KOPT-K1 (cell line): Measurements from ENCODE around the gene DOCK1.
"Not testable (repeated sequence)": the region's sequence is repeated elsewhere in the genome, so short reads cannot be mapped to it uniquely, and the experiment has no call there.

Experiments used
- H3K27ac ChIP-seq: fragments of 200-600 bp; sonication (generic); 2 replicates; pipeline ENCODE4 v1.5.1; 2016; ENCODE audit warnings: antibody characterized with exemption, mild to moderate bottlenecking, low read depth, low read length; ENCODE audit not compliant: poor library complexity, severe bottlenecking
- H3K36me3 ChIP-seq: fragments of 200-600 bp; sonication (generic); 2 replicates; pipeline ENCODE4 v1.5.1; 2017; ENCODE audit warnings: antibody characterized with exemption, mild to moderate bottlenecking, low read length, moderate library complexity; ENCODE audit not compliant: insufficient read depth
- H3K9me3 ChIP-seq: fragments of 200-600 bp; sonication (generic); 2 replicates; pipeline ENCODE4 v1.5.1; 2017; ENCODE audit warnings: antibody characterized with exemption, low read length, mild to moderate bottlenecking; ENCODE audit not compliant: insufficient read depth, poor library complexity, severe bottlenecking

The DOCK1 gene

DNA sequence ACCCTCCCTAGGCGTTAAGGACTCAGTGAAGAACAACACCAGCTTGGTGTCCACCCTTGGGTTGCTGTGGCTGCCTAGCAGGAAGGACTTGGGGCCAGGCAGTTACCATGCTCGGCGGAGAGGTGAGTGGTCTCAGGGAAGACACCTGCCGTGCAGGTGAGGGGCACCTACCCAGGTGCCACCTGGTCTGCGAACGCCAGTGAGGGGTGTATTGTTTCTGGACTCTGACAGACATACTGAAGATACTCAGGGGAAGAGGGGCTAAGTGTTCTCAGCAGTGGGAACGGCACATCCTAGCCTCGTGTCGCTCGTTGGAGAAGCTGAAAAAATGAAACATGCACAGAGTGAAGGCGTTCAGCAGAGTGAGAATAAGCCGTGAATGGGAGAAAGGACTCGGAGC, 22.6 kb downstream of the DOCK1 start:
- no peaks in the 10 kb centered on the region for H3K9me3 ChIP-seq
- no peak overlapping the region for H3K27ac ChIP-seq
- H3K36me3 ChIP-seq = no peaks in the 10 kb centered on the region

DNA sequence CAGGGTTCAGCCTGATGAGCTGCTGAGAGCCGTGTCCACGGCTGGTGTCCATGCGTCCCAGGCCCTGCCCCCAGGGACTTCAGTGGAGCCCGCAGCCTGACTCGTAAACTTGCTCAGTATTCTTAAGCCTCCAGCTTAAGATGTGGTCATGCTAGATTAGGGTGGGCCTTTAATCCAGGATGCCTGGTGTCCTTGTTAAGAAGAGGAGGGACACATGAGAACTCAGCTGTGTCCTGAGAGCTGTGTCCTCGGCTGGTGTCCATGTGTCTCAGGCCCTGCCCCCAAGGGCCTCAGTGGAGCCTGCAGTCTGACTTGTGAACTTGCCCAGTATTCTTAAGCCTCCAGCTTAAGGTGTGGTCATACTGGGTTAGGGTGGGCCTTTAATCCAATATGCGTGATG, 23.0 kb downstream of the DOCK1 start:
- Histone ChIP-seq H3K9me3 (no peaks in the 10 kb centered on the region), H3K27ac (no peak overlapping the region), H3K36me3 (no peaks in the 10 kb centered on the region)

- H3K27ac ChIP-seq = no peak overlapping the region
- no peaks in the 10 kb centered on the region for H3K9me3 ChIP-seq
- no peaks in the 10 kb centered on the region for H3K36me3 ChIP-seq
These were observed 24.2 kb downstream of the DOCK1 start for GRCh38 chr10:126929391-126929790.

- Histone ChIP-seq H3K9me3 (no peaks in the 10 kb centered on the region), H3K27ac (no peak overlapping the region), H3K36me3 (no peaks in the 10 kb centered on the region)
These were observed 25.1 kb downstream of the DOCK1 start for GRCh38 chr10:126930131-126930882.

- no peaks in the 10 kb centered on the region for H3K36me3 ChIP-seq
- no peak overlapping the region for H3K27ac ChIP-seq
- no peaks in the 10 kb centered on the region for H3K9me3 ChIP-seq
These were observed 25.8 kb downstream of the DOCK1 start for GRCh38 chr10:126930883-126931503.

DNA sequence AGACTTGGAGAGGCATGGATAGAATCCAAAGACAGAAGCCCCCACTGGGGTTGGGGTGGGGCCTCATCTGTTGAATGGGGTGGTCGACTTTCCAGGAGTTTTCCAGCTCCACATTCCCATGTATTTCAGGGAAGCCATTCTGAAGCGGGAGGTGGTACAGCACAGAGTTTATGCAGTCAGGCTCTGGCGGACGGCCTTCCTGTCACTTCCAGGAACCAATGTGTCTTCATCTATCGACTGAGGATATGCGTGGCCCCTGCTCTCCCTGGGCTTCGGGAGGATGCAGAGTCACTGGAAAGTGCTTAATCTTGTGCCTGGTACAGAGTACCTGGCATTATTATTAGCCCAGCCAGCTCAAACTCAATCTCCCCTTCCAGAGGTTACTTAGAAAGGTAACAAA, 26.3 kb downstream of the DOCK1 start:
- Histone ChIP-seq H3K36me3 (no peaks in the 10 kb centered on the region), H3K9me3 (no peaks in the 10 kb centered on the region), H3K27ac (no peak overlapping the region)

- no peak overlapping the region for H3K27ac ChIP-seq
- no peaks in the 10 kb centered on the region for H3K9me3 ChIP-seq
- H3K36me3 ChIP-seq = no peaks in the 10 kb centered on the region
These were observed 27.3 kb downstream of the DOCK1 start for GRCh38 chr10:126932516-126932915.

DNA sequence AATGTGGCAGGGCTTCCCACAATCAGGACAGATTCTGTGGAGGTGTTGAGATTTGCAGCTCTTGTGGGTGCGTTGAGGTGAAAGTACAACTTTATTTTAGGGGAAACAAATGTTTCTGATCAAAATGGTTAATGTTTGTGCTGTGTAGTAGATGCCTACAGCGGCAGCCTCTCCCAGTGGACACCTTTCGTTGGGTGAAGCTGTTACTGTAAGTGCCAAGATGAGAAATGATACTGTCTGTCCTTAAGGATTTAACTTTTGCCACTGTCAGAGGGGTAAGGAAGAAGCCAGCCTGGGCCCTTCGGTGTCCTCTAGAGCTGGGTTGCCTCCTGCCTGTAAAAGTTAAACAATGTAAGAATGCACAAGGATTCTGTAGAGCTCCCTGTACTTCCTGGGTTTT, 27.9 kb downstream of the DOCK1 start:
- H3K36me3 ChIP-seq = no peaks in the 10 kb centered on the region
- H3K27ac ChIP-seq = no peak overlapping the region
- no peaks in the 10 kb centered on the region for H3K9me3 ChIP-seq

DNA sequence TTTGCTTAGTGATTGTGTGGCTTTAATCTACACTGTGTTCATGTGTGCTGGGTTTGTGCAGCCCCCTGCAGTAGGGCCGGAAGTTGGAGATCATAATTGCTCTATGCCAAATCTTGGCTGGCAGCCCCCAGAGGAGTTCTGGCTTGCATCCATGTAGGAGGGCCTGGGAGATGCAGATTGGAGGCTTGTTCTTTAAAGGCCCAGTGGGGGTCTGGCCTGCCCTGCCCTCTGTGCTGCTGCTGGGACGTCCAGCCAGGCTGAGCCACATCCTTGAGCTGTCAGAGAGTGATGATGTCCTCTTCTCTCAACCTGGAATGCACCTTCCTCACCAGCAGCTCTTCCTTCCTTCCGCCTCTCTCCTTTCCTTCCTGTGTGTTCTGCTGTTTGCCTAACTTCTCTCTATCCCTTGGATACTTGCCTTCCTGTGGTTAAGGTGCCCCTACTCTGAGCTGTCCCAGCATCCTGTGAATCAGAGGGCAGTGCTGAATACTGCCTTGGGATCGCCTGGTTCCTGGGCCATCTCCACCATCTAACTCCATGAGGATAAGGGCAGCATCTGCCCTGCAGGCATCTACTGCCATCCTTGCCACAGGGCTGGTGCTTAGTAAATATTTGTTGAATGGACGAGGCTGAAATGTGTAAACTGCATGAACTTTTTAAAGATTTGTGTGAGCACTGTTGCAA, 30.2 kb downstream of the DOCK1 start:
- no peak overlapping the region for H3K27ac ChIP-seq
- no peaks in the 10 kb centered on the region for H3K36me3 ChIP-seq
- H3K9me3 ChIP-seq = peaks cover 8% of the 10 kb centered on the region

DNA sequence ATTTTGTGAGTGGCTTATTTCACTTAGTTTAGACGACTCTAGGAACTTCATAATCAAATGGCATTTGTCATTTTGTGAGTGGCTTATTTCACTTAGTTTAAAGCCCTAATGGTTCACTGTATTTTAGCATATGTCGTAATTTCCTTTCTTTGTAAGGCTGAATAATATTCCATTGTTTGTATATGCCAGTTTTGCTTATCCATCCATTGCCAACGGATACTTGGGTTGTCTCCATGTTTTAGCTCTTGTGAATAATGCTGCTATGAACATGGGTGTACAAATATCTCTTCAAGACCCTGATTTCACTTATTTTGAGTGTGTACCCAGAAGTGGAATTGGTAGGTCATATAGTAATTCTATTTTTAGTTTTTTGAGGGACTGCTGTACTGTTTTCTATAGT, 31.8 kb downstream of the DOCK1 start:
- no peaks in the 10 kb centered on the region for H3K36me3 ChIP-seq
- peaks cover 8% of the 10 kb centered on the region for H3K9me3 ChIP-seq

DNA sequence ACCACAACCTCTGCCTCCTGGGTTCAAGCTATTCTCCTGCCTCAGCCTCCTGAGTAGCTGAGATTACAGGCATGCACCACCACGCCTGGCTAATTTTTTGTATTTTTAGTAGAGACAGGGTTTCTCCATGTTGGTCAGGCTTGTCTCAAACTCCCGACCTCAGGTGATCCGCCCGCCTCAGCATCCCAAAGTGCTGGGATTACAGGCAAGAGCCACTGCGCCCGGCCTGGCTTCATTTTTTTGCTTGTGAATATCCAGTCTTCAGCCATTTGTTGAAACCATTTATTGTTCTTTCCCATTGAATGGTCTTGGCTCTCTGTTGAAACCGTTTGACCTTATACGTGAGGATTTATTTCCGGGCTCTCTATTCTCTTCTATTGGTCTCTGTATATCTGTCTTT, 32.9 kb downstream of the DOCK1 start:
- not testable (repeated sequence) for H3K27ac ChIP-seq, H3K9me3 ChIP-seq, H3K36me3 ChIP-seq

More for the DNA sequence above, 31.8 kb downstream of the DOCK1 start:
- no peak overlapping the region for H3K27ac ChIP-seq

- peaks cover 8% of the 10 kb centered on the region for H3K9me3 ChIP-seq
These were observed 34.5 kb downstream of the DOCK1 start for GRCh38 chr10:126939706-126940105.

DNA sequence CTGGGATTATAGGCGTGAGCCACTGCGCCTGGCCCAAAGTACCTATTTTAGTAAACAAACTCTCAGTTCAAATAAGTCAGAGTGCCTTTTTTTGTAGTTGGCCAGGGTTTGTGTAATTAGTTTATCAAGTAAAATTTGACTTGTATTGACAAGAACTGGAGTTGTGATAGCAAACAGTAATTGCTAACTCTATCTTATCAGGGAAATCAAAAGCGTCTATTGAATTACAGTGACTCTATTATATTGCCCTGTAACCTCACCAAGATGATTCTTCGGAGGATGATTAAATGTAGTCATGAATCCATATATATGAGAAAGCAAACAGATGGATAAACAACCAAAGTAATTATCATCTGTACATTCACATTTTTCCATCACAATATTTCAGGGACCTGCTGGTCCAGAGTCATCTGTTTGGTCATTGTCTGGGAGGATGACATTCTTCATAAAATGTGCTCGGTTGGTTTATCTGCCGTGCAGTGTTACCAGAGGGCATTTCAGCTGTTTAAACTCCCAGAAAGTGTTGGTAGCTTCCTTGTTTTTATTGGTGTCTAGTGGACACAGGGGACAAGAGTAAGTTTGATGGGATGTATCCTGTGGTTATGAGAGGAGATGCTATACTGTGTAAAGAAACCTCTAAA, 35.6 kb downstream of the DOCK1 start:
- Histone ChIP-seq H3K9me3 (peaks cover 8% of the 10 kb centered on the region), H3K36me3 (no peaks in the 10 kb centered on the region), H3K27ac (no peak overlapping the region)

More at GRCh38 chr10:126939706-126940105, 34.5 kb downstream of the DOCK1 start:
- no peak overlapping the region for H3K27ac ChIP-seq
- H3K36me3 ChIP-seq = no peaks in the 10 kb centered on the region

DNA sequence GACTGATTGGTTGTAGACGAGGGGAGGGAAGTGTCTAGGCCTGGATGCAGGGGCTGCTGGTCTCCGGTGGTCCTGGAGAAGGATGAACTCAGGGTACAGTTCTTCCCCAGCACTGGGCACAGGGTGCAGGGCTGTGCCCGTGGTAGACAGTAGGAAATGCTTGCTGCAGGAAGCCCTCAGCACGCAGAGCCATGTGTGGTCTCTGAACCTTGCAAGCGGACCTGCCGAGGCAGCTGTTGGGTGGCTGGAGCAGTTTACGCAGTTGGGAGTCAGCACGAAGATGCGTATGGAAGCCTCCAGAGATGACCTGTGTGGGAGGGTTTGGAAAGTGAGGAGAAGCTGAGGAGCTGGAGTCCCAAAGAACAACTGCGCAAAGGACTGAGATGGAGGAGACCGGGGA, 39.0 kb downstream of the DOCK1 start:
- Histone ChIP-seq H3K9me3 (peaks cover 29% of the 10 kb centered on the region), H3K27ac (no peak overlapping the region)

DNA sequence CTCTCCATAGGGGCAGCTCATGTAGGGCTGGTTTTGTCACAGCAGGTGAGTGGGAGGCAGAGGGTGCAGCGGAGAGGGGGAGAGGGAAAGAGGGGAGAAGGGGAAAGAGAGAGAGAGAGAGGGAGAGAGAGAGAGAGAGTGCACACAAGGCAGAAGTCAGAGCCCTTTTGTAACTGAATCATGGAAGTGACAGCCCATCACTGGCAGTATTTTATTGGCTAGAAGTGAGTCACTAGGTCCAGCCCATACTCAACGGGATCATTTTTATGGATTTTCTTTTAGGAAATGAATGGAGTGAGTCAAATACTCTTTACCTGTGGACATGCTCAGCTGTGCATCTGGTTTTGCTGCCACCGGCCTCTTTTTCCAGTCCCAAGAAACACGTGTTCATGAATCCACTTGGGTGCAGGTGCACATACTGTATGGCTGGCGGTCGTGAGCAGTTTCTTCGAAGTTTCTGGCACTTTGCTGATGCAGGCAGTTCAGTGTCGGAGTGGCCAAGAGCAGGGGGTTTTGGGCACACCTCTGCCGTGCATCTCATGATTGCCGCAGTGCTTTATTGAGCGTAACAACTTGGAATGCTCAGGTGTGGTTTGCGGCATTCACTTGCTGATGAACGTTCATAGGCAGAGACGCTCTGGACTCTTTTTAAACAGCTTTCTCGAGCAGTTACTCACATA, 40.3 kb downstream of the DOCK1 start:
- H3K9me3 ChIP-seq = peaks cover 24% of the 10 kb centered on the region
- H3K27ac ChIP-seq = no peak overlapping the region
- H3K36me3 ChIP-seq = no peaks in the 10 kb centered on the region

More for the DNA sequence above, 39.0 kb downstream of the DOCK1 start:
- no peaks in the 10 kb centered on the region for H3K36me3 ChIP-seq
